H54 (cell line): ENCODE measurements around the gene FAM234A.
"Not testable (repeated sequence)": the region's sequence is repeated elsewhere in the genome, so short reads cannot be mapped to it uniquely, and the experiment has no call there.

Experiments
- DNase-seq: peaks from one replicate; pipeline ENCODE4 v3.0.0; 2011; ENCODE audit warnings: low spot score, mixed read lengths; ENCODE audit not compliant: insufficient read length
- FAIRE-seq: peaks from 3 replicates; lab custom pipeline; 2011; peaks lifted over from hg19 to GRCh38; lab: Jason Lieb, UNC
- POLR2A ChIP-seq: IDR thresholded peaks from 2 replicates; pipeline ENCODE4 v1.6.1; 2011; ENCODE audit warnings: low read depth, mild to moderate bottlenecking, low read length

FAM234A gene

GRCh38 chr16:252366-253337, 18.0 kb downstream of the FAM234A start:
- DNase-seq (no peak), FAIRE-seq (no peak)
- no peak for TF ChIP-seq POLR2A

GRCh38 chr16:253833-254232, 19.2 kb downstream of the FAM234A start:
- no peak for DNase-seq
- FAIRE-seq, result no peak

GRCh38 chr16:254461-254860, 19.8 kb downstream of the FAM234A start:
- TF ChIP-seq POLR2A, result no peak
- FAIRE-seq, result no peak
- DNase-seq, result no peak

More at GRCh38 chr16:253833-254232, 19.2 kb downstream of the FAM234A start:
- no peak for TF ChIP-seq POLR2A

GRCh38 chr16:255183-255582, 20.6 kb downstream of the FAM234A start:
- no peak for TF ChIP-seq POLR2A
- no peak for FAIRE-seq
- DNase-seq, result no peak

- FAIRE-seq, DNase-seq: not testable (repeated sequence)
These were observed 23.5 kb downstream of the FAM234A start for GRCh38 chr16:258091-258490.

GRCh38 chr16:259226-259625, 24.6 kb downstream of the FAM234A start:
- TF ChIP-seq POLR2A, result no peak
- no peak for DNase-seq
- no peak for FAIRE-seq

GRCh38 chr16:259814-260253, 25.2 kb downstream of the FAM234A start:
- FAIRE-seq, result no peak
- no peak for DNase-seq
- TF ChIP-seq POLR2A, result no peak

- FAIRE-seq (no peak), DNase-seq (no peak)
These were observed 25.7 kb downstream of the FAM234A start for GRCh38 chr16:260326-260725.

GRCh38 chr16:261031-261691, 26.5 kb downstream of the FAM234A start:
- no peak for FAIRE-seq
- no peak for DNase-seq
- no peak for TF ChIP-seq POLR2A

More at GRCh38 chr16:260326-260725, 25.7 kb downstream of the FAM234A start:
- no peak for TF ChIP-seq POLR2A

GRCh38 chr16:262121-262745, 27.6 kb downstream of the FAM234A start:
- no peak for TF ChIP-seq POLR2A
- FAIRE-seq (no peak), DNase-seq (no peak)

GRCh38 chr16:263182-263774, 28.7 kb downstream of the FAM234A start:
- TF ChIP-seq POLR2A, result no peak
- DNase-seq, result no peak
- no peak for FAIRE-seq

- no peak for FAIRE-seq
- DNase-seq, result no peak
- no peak for TF ChIP-seq POLR2A
These were observed 29.3 kb downstream of the FAM234A start for GRCh38 chr16:263944-264343.

- FAIRE-seq (no peak), DNase-seq (no peak)
- no peak for TF ChIP-seq POLR2A
These were observed 29.9 kb downstream of the FAM234A start for GRCh38 chr16:264440-264951.
